Activated CD8-positive, alpha-beta memory T cell treated with anti-CD3 and anti-CD28 coated beads for 1 hour (primary cell): ENCODE data around the gene MMP24OS.
A peak's percentile ranks its signal among the peaks of the same experiment; 100 is the strongest.

Experiments used
- DNase-seq, 2 donors: peaks; one replicate each; pipeline ENCODE4 v3.0.0-alpha.2; 2020; ENCODE audit warnings: low read depth in 1 of 2; ENCODE audit errors: extremely low read depth in 1 of 2

The MMP24OS gene

DNA sequence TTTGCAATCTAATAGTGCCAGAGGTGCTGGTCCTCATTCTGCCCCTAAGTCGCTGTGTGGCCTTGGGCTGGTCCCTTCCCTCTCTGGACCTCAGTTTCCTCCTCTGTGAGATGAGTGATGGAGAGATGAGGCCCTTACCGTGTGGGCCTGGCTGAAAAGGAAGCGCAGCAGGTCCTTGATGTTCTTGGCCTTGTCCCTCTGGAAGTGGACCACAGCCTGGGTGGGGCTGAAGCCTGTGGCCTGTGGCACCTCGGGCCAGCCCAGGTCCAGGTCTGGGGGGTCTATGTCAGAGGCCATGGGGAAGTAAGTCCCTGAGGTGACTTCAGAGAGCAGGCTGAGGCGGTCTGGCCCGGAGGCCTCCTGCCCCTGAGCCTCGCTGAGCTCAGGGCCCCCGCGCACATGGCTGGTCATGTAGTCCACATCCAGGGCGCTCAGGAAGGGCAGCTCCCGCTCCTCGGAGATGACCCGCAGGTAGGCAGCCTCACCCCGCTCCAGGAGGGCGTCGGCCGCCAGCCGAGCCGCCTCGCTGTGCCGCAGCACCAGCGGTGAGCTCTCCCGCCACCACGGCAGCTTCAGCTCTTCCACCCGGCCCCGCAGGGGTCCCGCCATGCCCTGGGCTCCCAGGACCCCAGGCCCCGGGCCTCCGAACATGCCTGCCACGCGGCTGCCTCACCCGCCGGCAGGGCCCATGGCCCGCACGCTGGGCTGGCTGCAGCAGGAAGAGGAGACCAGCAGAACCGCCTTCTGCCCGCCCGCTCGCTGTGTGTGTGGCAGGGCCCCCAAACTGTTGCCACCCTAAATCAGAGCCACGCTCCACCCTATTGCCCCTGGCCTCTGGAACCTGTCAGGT, 14.0 kb upstream of the MMP24OS start, which contains the start of gene FAM83C:
Gene FAM83C (minus strand): TSS at position 772 of the 850 bp plus-strand sequence. CDS start 121 bp downstream, at position 651.
- no peak for DNase-seq

DNA sequence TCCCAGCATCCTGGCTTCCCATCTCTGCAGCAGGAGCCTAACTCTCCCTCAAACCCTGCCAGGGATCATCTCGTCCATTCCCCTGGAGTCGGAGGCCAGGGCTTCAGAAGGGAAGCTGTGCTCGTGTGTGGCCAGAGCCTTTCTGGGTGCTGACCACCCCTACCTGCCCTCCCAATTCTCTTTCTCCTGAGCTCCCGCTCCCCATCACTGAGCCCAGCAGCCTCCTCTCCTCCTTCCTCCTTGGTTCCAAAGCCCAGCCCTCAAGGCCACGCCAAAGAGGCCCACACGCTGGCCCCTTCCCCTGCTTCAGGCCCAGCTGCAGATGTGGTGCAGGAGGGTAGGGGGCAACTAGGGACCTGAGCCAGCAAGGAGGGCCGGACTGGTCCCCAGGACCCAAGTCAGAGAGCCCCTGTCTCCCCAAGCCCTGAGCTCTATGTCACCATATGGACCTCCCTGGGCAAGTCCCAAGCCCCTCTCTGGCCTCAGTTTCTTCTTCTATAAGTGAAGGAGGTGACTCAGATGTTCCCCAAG, 13.0 kb upstream of the MMP24OS start:
- DNase-seq = no peak

DNA sequence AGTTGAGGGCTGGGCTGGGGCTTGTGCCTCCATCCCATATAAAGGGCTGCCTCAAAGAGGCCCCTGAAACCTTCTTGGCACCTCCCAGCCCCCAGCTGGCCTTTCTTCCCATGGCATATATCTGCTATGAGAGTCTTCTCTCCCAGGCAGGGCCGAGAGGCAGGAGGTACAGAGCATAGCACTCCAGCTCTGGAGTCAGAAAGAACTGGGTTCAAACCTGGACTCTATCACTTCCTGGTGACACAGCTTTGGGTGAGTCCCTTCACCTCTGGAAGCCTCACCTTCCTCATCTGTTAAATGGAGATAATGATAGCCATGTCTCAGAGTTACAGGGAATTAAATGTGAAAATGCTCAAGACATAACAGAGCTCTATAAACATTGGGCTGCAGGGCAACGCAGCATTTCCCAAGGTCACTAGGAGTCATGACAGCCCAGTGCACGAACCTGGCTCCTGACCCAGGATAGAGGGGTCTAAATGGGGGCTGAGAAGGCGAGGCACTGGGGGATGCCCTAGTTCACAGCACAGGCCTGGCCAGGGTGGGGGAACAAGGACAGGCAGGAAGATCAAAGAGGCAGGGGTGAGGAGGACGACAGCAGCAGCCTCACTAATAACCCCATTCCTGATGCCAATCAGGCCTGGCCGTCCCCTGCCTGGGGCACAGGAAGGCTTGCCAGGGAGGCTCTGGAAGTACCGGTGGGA, 12.4 kb upstream of the MMP24OS start:
- no peak for DNase-seq

DNA sequence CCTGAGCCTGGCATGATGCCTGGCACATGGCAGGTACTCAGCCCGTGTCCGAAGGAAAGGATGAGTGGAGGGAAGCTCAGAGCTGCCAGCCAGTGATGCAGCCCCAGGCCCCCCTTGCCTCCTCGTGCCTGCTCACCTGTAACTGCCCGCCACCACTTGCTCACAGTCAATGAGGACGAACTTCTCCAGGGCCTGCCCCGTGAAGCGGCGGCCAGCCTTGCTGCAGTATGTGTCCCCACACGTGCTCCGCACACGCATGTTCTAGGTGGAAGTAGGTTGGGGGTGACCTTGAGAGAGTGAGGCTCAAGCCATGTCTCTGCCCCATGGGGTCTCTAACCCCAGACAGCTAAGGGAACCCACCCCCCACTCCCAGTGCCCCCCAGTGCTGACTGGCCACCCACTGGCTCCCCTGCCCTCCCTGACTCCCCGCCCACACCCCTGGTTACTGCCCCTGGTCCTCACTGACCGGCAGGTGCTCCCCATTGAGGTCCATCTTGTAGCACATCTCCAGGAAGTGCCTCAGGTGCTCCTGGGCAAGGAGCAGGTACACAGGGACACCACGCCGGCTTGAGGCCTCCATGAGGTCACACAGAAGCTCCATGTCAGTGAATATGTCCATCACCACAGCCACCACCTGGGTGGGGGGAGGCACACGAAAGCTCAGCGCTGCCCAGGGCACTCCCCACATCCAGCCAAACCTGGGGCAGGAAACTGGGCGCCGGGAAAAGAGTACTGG, 10.6 kb upstream of the MMP24OS start:
- no peak for DNase-seq

DNA sequence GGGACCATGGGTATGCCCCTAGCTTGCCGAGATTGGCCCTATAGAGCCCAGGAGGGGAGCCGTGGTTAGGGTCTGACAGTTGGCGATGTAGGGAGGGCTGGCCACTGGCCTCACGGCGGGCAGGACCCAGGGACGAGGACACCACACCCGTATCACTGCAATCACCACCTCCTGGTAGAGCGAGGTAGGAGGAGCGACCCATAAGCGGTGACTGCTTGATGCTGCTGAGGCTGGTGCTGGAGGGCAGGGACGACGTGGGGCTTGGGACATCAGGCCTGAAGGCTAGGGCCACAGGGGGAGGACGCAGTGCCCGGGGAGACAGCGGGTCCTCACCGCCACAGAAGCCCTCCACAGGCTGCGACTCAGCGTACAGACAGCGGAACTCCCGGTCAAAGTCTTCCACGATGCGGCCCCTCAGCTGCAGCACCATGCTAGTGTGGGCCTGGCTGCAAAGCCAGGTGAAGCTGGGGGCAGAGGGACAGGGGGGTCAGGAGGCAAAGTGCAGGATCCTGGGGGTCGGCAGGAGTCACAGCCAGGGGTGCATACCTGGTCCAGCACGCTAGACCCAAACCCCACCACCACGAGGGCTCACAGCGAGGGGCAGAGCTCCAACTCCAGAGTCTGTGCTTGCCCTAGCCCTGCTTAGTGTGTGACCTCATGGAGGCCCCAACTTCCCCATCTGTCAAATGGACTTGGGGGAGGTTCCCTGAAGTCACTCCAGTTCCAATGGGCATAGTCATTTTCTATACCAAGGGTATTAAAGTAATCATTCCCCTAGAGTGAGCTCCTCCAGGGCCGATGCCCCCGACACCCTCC, 9.8 kb upstream of the MMP24OS start:
- DNase-seq = no peak

DNA sequence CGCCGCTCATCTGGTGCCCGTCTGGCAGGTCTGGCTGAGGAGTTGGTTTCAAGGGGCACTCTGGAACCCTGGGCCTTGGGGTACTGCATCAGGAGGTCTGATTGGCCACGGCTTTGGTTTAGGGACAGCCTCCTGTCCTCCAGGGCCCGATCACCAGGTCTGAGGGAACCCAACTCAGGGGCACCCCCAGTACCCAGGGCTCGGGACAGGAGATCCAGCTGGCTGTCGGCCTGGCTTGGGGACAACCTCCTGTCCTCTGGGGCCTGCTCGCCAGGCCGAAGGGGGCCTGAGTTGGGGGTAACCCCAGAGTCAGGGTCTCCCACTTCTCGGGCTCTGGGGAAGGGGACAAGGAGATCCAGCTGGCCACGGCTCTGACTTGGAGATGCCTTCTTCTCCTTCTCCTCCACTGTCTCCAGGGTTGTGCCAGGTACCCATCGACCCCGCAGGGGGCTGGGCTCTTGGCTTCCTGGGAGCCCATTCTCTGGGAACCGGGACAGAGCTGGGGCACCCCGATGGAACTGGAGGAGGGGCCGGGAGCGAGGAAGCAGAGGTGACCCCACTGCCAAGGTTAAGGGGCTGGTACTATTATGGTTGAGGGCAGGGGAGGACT, 9.1 kb upstream of the MMP24OS start:
- no peak for DNase-seq

DNA sequence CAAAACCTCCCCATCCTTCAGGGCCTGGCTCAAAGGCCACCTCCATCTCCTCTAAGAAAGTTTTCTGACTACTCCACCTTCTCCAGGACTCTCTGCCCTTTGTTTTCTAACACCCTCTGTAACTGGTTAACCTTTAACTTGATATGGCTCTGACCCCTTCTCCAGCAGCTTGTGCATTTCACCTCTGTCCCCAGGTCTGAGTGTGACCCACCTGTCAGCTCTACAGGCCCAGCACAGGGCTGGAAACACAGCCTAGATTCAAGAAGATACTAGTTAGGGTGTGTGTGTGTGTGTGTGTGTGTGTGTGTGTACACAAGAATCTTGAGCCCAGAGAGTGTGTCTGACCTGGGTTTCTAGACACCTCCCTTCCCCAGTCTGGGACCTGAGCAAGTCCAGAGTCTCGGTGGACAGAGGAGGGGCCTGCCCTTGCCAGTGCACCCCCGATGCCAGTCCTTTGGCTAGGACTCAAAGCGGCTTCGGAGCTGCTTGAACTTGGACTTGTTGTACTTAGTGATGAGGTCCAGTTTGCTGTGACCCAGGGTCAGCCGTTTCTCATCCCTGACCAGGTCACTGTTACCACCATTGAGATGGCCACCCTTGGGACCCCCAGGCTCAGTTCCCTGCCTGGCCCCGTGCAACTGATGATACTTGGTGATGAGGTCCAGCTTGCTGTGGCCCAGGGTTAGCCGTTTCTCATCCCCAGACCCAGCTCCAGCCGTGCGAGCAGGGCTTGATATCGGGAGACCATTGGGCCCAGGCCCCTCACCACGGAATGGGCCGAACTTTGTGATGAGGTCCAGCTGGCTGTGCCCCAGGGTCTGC, 8.4 kb upstream of the MMP24OS start:
- no peak for DNase-seq

DNA sequence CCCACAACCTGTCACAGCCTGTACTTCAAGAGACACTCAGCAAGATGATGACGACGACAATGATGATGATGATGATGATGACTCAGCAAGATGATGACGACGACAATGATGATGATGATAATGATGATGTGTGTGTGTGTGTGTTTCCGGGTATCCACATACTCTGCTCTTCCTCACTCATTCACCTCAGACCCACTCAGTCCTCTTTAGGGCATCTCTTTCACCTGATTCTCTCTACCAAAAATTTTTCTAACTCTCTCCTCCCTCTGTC, 7.8 kb upstream of the MMP24OS start:
- DNase-seq = no peak

DNA sequence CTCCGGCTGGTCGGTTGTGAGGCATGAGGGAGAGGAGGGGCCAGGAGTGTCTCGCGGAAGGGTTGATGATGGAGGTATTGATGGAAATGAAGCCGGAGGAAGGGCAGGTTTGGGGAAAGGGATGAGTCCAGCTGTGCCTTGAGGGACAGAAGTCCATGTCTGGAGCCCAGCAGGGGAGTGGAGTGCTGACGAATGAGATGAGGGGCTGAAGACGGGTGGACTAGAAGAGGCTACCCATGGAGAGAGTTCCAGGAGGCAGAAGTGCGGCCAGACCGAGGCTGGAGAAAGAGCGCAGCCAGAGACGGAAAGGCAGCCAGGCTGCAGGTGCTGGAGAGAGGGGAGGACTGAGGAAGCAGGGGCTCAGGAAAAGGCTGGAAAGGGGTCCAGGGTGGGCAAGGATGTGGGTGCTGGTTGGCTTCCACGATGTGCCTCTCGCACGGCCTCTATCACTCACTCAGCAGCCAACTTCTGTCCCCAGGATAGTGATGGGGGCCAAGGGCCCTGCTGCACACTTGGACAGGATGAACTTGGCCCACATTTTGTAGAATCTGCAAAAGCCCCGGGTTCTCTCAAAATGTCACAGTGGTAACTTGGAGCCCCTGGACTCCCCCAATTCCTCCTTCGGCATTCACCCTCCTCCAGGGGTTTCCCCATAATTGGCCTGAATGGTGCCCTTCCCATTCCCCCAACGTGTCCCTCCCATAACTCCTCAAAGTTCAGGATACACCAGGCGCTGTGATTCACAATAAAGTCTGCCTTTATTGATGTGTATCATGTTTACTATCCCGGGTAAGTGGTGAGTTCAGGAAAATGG, 7.3 kb upstream of the MMP24OS start:
- no peak for DNase-seq

DNA sequence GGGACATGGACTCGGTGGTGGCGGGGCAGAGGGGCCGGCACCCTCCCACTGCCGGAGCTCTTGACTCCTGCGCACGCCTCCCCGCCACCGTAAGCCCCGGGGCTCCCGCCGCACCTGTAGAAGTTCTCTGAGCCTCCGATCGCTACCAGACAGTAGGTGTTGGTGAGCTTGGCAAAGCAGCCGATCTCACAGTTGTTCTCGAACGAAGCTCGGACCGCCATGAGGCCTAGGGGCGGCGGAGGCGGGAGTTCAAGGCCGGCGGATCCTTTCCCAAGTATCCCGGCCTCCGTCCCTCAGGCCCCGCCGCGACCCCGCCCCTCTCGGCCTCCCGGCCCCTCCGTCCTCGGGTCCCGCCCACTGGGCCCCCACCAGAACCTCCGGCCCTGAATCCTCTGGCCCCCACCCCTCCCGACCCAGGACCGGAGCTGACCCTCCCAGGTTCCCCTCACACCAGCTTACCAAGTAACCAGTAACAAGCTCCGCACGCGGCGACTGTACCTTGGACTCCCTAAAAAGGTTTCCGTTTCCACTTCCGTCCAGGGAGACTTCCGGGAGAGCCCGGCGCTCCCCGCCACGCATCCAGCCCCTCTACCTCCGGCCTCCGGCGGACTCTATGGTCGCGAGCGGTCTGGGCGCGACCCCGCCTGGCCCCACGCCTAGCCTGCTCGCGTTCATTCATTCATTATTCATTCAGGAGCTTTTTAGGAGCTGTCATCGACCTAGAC, 6.5 kb upstream of the MMP24OS start, which contains the start of gene EIF6:
Gene EIF6 (minus strand): TSS at position 506 of the 725 bp plus-strand sequence. CDS start 285 bp downstream, at position 221.
- DNase-seq = peak in 1 of 2 donors; percentile 51

DNA sequence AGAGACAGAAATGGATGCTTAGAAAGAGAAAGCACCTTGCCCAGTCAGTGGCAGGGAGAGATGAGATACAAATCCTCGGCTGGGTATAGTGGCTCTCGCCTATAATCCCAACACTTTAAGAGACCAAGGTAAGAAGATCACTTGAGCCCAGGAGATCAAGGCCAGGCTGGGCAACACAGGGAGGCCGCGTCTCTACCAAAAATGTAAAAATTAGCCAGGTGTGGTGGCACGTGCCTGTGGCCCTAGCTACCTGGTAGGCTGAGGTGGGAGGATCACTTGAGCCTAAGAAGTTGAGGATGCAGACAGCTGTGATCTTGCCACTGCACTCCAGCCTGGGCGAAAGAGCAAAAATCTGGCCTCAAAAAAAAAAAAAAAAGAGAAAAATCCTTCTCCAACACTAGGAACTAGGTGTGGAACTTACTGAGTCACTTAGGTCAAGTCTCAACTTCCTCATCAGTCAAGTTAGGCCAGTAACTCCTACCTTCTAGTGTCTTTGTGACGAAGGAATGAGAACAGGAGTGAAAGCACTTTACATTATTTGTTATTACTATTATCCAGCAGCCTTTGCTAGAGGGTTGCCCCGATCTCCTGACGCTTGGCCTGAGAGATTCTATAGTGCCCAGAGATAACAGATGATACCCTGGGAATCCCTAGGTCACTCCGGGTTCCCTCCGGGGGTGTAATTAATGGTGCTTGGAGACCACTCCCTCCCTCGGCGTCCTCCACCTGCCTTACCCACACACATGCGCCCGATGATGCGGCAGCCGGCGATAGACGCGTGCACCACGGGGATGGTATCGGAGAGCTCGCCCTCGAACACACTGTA, 5.7 kb upstream of the MMP24OS start:
- no peak for DNase-seq

DNA sequence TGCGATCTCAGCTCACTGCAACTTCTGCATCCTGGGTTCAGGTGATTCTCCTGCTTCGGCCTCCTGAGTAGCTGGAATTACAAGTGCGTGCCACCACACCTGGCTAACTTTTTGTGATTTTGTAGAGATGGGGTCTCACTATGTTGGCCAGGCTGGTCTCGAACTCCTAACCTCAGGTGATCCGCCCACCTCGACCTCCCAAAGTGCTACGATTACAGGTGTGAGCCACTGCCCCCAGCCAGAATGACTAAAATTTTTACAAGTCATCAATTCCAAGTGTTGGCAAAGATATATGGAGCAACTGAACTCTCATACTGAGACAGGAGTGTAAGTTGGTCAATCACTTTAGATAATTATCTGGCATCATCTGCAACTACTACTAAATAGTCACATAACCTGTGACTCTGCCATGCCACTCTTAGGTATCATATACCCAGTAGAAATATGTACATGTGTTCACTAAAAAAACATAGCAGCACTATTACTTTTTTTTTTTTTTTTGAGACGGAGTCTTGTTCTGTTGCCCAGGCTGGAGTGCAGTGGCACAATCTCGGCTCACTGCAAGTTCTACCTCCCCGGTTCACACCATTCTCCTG, 3.7 kb upstream of the MMP24OS start:
- DNase-seq = no peak

DNA sequence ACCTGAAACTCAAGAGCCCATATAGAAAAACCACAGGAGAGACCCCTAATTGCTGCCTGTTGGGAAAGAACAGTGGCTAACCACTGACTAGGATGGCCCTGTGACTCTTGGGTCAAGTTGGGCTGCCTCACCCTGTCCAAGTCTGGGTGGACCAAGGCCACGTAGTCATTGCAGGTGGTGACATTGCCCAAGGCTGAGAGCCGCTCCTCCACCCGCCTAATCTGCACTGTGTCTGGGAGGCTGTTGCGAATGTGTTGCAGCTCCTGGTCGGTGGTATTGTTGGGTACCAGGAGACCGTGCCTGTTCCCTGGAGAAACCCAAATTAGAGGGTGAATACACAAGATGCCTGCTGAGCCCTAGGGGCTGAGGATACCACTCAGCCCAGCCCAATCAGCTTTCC, 2.6 kb upstream of the MMP24OS start:
- DNase-seq = no peak

DNA sequence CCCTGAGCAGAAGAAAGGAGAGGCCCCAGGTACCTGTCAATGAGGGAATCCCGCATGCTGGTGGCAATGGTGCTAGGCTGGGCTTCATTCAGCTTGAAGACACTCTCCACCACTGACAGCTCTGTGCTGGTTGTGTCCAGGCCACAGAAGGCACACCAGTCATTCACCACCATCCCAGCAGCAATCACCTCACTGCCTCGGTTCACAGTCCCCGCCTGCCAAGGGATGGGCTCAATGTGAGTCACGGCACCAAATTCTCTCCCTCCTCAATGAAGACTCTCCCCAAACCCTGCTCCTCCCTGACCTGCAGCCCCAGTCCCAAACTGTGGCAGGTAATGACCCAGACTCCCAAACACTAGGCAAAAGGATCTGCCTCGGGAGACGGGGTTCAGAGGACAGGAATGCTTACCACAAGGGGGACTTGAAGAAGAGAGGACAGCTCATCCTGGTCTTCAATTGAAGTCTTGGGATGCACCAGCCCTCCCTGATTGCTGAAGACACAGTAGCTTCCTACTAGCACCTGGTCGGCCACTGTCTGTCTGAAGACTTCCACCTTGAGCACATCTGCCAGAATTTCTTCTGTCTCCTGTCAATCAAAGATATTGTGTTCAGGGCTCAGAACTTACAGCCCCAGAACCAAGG, 1.7 kb upstream of the MMP24OS start:
- DNase-seq = no peak

DNA sequence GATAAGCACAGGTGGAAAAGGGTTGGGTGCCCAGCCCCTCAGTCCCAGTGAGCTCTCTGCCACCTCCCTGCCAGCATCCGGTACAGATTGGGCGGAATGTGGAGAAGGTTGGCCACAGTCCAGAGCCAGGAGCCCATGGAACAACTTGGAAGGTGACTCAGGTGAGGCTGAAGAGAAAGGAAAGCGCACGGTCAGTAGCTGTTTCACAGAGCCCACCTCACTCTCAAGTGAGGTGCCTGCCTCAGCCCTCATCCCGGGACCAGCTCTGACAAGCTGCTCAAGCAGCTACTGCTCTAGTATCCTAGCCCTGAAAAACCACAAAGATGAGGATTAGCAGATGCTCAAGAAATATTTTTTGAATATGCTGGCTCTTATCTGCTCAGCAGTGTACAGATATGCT, 1.1 kb upstream of the MMP24OS start:
- DNase-seq = no peak

DNA sequence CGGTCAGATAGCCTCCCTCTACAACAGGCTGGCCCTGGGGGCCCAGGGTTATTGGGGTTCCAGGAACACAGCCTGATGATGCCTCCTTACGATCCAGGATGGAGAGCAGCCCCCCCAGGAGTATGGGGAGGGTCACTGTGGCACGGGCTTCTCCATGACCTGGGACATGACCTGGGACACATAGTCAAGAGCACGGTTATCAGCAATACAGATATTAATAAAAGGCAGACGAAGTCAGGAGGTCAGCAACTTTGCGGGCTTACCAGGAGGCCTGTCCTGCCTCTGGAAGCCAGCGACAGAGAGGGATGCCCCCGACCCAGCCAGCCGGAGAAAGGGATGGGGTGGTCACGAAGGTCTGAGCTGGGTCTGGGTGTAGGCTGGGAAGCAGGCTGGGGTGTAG, 795 bp downstream of the MMP24OS start:
- no peak for DNase-seq
